Fibroblast of the conjunctiva (primary cell): ENCODE data around the gene RYR2.

Source experiments
- DNase-seq: peaks from one replicate; pipeline ENCODE4 v3.0.0-alpha.2; 2010; ENCODE audit warnings: low read depth

RYR2 gene

DNA sequence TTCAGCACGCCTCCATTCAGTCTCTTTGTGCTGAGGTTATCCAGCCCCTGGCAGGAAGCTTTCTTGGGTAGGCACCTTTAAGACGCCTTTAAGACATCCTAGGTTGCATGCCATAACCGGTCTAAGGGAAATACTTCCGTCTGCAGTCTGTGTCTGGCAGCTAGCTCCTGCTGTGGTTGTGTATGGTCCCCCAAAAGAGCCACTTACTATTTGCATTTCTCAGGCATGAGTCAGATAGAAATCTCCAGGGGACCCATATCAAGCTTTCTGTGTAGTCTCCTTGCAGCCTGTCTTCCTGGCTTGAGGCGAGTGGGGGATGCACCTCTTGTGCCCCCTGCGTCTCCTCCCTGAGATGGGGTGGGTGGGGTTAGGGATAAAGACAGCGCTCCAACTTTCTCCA, 10.0 kb upstream of the RYR2 start:
- DNase-seq, result no peak

DNA sequence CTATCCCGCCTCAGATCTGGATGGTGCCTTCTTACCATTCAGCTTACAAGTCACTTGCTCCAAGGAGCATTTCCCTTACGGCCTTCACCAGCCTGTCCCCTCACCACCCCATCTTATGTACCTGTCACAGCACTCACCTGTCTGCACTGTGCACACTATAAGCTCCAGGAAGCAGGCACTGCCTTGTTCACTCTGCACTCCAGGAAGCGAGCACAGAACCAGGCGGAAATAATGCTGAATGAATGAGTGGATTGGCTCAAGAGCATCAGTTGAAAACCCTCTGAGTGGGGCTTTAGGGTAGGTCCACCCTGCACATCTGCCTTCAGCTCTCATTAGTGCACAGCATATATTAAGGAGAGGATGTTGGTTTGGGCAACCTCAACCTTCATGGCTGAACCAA, 8.9 kb upstream of the RYR2 start:
- no peak for DNase-seq

DNA sequence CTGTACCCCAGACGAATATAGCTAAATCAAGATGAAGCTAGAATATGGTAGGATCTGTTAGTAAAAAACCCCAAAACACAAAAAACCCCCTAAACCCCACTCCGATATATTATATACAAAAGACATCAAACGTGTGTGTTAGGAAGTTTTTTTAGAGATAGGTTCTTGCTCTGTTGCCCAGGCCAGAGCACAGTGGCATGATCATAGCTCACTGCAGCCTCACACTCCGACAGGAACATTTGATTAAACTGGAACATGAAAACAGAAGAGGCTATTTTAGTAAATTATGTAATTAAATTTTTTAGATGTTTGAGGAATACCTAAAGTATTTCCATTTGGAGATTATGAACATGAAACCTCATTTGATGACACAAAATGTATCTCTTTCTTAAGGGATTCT, 8.2 kb upstream of the RYR2 start:
- DNase-seq, result no peak

DNA sequence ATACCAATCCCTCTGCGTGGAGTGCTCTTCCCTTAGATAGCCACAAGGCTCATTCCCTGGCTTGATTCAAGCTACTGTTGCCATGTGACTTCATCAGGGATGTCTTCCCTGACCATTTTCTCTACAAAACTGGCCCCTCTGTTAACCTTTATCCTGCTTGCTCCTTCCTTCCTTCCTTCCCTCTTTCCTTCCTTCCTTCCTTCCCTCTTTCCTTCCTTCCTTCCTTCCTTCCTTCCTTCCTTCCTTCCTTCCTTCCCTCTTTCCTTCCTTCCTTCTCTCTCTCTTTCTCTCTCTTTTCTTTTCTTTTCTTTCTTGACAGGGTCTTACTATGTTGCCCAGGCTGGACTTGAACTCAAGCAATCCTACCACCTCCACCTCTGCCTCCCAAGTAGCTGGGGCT, 6.2 kb upstream of the RYR2 start:
- DNase-seq, result no peak

DNA sequence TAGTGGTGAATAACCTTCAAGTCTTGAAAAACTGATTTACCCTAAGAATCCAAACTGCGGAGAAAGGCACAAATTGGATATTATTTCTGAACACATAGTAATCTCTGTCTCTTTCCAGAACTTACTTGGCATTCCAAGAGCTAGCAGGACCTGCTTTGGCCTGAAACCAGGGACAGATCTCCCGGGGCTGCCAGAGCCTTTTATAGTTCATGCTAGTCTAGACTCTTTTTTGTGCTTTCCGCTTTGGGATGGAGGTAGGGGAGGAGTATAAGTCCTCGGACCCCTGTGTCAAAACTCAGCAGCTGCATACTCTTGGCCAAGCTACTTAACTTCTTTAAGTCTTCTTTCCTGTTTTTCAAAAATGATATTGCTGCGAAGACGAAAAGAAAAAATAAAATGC, 3.8 kb upstream of the RYR2 start:
- DNase-seq, result no peak

DNA sequence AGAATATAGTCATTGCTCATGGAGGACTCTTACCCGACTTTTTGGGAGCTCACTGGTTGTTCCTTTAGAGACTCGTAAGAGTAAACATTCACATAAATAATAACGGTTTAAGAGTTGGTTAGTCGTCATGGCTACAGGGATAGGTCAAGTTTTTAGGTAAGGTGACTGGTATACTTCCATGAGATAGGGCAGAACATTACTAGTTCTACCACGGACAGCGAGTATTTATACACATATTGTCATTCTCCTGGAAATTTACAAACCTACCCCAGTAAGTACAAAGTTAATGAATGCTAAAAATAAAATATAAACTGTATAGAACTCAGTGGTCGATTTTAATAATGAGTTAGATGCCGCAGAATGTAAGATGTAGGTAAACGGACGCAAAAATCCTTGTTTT, 1.2 kb upstream of the RYR2 start:
- DNase-seq, result no peak

DNA sequence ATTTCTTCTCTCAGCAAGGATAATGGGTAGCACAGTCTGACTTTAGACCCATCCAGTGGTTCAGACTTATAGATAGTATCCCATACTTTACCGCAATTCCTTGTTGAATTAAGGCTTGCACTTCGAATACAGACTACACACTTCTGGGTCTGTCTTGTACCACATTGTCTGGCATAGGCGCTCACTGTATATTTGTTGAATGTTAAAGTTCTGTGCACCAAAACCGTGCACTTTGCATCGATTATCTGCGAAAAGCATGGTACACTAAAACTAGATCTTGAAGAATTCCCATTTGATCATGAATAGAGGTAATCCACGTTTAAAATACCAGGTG, 556 bp upstream of the RYR2 start:
- no peak for DNase-seq

DNA sequence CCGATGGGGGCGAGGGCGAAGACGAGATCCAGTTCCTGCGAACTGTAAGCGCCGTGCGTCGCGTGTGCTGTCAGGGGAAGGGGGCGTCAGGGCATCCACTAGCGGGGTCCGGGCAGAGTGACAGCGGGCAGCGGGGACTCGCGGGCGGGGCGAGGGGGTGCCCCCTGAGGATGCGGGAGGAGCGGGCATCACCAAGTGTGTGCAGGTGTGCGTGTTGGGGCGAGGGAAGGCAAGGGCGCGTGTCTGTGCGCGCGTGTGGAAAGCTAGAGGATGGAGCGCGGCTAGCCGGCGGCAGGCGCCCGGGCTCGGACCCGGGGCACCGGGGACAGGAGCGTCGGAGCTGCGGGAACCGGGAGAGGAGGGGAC, 525 bp downstream of the RYR2 start:
- no peak for DNase-seq

DNA sequence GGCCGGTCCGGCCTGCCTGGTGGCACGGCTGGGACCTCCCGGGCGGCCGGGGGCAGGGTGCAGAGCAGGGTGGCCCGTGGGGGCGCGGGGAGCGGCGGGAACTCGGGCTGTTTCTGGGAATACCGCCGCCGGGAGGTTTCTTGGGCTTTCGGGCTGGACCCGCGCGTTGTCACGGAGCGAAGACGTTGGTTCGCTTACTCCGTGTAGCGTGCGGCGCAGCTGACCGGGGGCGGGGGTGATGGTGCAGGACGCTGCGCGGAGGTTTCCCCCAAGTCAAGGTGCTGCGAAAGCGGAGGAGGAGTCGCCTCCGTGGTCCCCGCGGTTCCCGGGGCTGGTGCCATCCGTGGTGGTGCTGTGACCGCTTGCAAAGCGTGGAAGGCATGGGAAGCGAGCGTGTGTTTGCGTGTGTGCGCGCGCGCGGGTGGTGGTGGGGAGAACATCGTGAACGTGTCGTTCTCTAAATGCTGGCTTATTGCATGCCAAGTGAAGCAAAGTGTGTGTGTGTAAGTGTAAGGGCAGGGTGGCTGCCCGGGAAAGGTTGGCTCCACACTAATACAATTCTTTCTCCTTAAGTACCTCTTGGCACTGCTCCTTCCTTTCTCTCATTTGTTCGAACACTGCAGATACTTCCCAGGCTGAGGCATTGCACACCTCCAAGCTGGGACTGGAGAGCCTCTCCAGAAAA, 1.1 kb downstream of the RYR2 start:
- no peak for DNase-seq

DNA sequence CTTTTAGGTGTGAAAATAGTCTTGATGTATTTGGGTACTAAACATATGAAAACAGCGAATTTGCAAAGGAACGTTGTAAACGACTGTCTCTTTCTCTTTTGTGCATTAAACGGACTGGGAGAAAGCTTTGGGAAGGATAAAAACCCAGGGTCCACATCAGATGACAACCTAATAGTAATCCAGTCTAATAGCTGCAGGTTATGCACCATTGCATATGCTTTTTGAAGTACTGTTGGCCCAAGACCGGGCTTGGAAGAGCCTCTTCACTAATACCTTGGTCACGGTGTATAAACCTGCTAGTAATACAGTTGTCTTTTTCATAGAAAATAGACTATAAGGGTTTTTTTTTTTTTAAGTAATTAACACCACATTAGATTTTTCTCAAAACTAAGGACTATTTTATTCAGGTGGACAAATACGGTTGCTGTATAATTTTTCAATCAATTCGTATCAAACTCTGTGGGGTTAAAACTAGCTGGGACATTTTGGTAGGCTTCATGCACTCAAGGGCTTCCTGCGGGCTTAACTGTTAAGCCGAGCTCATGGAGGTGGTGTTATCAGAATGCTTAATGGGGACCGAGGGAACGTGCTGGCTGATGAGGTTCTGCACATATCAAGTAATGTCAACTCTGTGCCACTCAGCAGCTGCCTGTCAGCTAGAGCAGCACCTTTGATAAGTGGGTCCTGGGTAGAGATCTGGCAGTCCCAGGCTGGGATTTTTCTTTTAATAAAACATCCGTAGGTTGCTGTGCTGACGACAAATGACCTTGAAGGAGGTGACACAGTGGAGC, 2.1 kb downstream of the RYR2 start:
- DNase-seq, result no peak

DNA sequence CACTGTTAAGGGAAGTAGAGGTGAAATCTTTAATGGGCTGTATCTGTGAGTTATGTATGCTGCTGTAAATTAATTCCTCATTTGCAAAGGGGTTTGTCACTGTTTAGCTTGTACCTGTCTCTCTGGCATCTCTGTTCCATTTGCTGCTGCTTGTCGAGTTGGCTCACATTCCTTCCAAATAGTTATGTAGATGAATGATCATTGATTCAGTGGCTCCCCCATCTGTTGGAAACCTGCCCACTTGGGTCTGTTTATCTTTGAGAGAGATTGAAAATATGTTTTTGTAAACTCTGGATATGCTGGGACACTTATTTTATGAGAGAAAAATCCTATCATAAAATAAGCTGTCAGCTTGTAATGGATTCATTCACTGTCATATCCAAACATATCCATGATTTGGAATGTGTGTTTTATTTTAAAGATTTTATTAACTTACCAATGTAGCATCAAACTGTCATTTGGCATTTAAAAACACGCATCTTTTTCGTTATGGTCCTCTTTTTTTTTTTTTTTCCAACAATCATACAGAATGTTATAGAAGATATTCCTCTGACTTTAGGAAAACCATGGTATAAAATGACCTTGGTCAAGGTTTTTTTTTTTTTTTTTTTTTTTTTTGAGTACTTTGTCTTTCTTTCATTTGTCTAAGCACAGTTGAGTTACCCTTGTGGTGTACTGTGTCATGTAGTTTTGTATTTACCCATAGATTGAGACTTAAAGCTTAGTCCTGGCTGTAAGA, 3.5 kb downstream of the RYR2 start:
- no peak for DNase-seq

DNA sequence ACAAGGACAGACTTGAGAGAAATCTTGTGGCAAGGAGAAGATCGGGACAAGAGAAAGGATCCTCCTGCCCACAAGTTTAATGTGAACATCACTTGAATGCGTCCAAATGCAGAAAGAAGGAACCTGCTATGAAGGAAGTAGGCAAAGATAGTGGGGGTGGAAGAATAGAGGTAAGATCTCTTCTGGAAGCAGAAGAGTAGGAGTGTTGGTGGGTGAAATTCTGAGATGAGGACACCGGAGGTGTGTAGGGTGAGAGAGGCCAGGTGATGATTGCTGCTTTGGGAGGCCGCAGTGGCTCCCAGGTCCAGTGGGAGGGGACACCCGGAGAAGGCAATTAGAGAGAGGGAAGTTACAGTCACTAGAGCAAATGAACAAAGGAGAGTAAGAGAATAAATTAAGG, 6.8 kb downstream of the RYR2 start:
- DNase-seq, result no peak

DNA sequence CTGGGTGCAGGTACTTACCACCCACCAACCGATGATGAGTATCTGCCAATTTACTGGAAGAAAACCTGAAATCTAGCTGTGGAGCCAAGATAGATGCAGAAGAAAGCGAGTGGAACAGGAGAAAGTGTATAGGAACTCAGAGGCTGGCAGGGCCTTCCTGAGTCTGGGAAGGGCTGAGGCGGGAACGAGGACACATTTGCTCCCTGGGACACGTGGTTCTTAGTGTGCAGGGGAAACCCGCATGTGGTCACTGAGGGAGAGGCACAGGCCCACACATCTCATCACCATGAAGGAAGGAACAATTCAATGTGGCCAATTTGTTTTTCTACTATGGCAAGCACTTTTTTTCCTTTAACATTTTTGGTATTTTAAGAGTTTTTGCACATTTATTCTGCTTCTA, 8.2 kb downstream of the RYR2 start:
- DNase-seq, result no peak

DNA sequence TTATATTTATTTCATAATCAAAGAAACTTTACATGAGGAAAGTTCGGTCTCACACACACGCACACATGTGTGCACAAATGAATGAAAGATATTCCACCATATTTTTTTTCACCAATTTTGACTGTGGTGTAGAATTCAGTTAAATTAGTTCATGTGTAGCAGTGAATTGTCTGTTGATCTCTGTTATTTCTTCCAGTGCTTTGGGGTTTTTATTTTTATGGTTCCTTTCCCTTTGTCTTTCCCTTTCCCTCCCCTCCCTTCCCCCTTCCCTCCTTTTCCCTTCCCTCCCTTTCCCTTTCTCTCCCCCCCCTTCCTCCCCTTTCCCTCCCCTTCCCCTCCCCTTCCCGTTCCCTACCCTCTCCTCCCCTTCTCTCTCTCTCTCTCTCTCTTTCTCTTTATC, 8.9 kb downstream of the RYR2 start:
- DNase-seq, result no peak

DNA sequence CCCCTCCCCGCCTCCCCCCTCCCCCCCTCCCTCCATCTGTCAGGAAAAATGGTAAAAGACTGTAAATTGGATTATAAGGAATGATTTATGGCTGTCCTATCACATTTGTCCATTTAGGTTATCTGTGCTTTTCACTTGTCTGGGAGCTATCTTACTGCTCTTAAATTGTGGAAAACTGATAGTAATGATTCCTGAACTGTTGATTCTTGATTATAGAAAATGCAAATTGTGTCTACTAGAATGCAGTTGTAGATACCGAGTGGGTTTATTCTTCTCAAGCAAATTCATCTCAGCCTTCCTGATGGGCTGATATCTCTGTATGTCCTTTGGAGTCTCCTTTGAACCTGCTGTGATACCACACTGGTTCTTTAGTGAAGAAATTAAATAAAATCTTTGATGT, 12.3 kb downstream of the RYR2 start:
- no peak for DNase-seq

DNA sequence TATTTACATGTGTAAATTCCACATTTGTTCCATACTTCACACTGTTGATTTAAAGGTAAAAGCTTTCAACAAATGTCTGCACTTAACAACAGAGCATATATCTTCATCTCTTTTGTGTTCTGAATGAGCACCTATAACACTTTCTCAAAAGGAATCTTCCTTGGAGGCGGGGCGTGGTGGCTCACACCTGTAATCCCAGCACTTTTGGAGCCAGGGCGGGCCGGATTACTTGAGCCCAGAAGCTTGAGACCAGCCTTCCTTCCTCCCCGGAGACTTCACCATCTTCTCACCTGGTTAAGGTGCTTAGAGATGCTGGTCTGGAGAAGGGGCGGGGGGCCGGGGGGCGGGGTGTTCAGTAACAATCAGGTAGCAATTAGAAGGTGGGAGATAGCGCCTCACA, 16.5 kb downstream of the RYR2 start:
- DNase-seq, result no peak

DNA sequence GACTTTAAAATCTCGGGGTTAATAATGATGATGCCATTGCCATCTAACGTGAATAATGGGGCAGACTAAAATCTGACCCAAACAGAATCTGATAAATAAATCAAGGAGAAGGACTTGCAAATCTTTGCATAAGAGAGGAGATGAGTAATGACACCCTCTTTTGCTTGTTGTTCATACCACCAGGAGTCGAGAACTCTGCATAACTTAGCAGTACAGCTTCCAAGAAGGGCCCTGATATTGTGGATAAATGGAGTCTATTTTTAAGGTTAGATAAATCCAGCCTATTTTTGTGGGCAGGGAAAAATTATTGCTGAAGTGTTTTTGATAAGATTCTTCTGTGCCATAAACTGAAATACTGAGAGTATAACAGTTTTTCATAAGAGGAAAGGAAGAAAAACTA, 17.3 kb downstream of the RYR2 start:
- no peak for DNase-seq

DNA sequence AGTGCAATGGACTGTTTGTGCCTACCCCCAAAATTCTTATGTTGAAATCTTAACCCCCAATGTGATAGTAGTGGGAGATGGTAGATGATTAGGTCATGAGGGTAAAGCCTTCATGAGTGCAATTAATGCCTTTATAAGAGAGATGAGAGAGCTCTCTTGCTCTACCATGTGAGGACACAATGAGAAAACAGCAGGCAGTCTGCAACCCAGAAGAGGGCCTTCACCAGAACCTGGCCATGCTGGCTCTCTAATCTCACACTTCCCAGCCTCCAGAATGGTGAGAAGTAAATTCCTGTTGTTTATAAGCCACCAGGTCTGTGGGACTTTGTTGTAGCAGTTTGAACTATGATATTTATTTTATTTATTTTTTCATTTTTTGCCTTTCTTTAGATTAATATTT, 21.0 kb downstream of the RYR2 start:
- no peak for DNase-seq

DNA sequence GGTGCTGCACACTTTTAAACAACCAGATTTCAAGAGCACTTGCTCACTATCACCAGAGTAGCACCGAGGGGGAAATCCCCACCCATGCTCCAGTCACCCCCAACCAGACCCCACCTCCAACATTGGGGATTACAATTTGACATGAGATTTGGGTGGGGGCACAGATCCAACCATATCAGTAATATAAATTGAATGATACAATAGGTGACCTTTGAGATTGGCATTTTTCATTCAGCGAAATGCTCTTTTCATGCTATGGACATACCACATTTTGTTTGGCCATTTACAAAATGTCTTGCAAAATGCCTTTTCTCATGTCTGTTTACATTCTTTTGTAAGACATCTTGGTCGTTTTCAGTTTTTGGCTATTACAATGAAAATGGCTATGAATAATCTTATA, 23.9 kb downstream of the RYR2 start:
- no peak for DNase-seq

DNA sequence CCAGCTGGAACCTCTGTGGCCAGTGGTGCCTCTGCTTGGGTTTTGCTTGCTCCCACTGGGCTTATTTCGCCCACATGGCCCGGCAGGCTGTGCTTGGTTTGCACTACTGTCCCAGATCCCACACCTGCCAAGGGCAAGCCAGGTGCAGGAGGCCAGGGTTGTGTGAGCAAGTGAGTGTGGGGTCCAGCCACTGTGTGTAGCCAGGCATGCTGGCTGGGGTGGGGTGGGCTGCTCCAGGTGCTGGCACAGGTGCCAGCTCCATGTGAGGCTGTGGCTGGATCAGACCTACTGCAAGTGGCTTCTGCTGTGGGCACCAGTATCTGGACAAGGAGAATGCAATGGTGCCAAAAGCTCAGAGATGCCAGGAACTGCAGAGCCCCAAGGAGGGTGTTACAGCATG, 28.5 kb downstream of the RYR2 start:
- DNase-seq, result no peak

DNA sequence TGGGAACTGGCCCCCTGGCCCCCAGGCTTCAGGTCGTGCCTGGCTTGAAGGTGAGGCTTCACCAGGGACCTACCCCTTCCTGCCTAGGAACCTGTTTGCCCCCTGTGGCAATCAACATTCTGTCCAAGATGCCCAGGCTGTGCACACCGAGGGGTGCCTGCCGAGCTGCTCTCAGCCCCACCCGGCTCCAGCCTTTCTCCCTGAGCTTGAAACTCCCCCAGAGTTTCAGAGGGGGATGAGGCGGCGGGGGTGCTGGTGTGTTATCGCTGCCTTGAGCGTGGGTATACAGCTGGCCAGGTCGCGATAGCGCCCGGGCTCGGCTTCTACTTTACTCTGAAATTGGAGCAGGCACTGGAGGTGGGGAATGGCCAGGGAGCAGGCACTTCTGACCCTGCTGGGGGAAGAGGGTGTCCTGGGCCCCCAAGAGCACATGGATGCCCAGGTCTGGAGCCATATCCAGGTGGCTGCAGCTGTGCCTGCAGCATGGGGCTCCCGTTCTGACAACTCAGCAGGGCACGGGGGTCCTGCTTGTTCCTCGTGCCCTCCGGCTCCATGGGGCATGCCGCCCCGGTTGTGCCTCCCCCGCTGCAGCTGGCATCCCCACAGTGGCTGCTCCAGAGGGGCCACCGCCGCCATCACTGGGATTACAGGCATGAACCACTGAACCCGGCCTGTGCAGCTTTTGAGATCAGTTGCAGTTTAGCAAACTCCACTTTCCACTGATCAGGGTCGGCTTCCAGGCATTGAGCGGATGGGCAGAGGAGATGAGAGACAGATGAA, 29.8 kb downstream of the RYR2 start:
- no peak for DNase-seq

DNA sequence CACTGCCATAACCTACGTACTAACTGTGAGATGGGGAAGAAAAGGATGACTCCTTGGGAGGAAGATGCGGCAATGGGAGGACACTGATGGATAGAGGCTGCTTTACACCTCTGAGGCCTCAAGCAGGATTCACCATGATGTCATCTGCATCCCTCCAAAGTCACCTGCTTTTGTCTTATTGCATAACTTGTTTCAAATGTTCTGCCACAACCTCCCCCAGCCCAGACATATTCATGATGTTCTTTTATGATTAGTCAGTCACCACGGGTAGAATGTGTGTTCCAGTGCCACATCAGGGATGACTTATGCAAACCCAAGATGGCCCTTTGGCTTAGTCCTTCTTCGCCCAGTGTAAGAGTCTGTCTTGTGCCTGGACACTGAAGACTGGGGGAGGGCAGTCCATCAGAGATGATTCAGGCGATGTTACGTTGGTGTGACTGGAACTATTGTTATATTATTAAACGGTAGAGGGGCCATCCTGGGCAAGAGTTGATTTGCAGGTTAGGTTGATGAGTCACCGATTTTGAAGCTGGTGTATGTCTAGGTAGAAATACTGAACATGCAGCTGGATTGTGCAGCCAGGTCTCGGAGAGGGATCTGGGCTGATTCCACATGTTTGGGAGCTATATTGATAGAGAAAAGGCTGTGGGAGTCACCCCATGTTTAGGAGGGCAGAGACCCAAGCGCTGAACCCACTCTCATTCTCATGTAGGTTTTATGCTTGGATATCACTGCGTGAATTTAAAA, 32.6 kb downstream of the RYR2 start:
- no peak for DNase-seq
